GM10248 (cell line): Measurements from ENCODE around the gene FNDC5.

ENCODE experiments used
- CTCF ChIA-PET: fragments of 300-600 bp; sonication (Branson Sonifier 250); formaldehyde crosslinking; extraction: SDS; loops from one replicate; lab custom pipeline; 2021; ENCODE audit warnings: antibody characterized with exemption; lab: Yijun Ruan, JAX
- POLR2A ChIA-PET: fragments of 350-650 bp; sonication (Branson Sonifier 250); formaldehyde crosslinking; extraction: SDS; loops from one replicate; lab custom pipeline; 2020; ENCODE audit warnings: antibody characterized with exemption; lab: Yijun Ruan, JAX
- DNase-seq: peaks from one replicate; pipeline ENCODE4 v3.0.0; 2012; ENCODE audit errors: extremely low spot score
- CTCF ChIP-seq: IDR thresholded peaks from 2 replicates; pipeline ENCODE4 v1.5.1; 2012; ENCODE audit warnings: mild to moderate bottlenecking, low read depth; ENCODE audit errors: extremely low read depth, missing control alignments, control extremely low read depth

Gene FNDC5

GRCh38 chr1:32901823-32902534 lies 31.3 kb upstream of the FNDC5 start:
- CTCF ChIA-PET = no interaction called here
- no peak for TF ChIP-seq CTCF
- POLR2A ChIA-PET = no interaction called here
- no peak for DNase-seq

GRCh38 chr1:32900956-32901822 lies 30.5 kb upstream of the FNDC5 start, which contains the start of gene TMEM54:
Gene TMEM54 (minus strand): TSS chr1:32901389. CDS start chr1:32901238, 151 bp downstream.
- ChIA-PET CTCF (interaction anchor here (1.0 kb wide), 1 partner anchor 122 kb away, joined by 3 read pairs; no protein-coding TSS in a partner anchor), POLR2A (no interaction called here)
- peak; percentile 10 for TF ChIP-seq CTCF
- DNase-seq = peak; percentile 62

GRCh38 chr1:32900371-32900955 lies 29.8 kb upstream of the FNDC5 start:
- ChIA-PET POLR2A (no interaction called here), CTCF (interaction anchor here (1.0 to 2.5 kb wide), 3 partner anchors 14 to 122 kb away, joined by 3 to 10 read pairs (median 3); partner anchors contain the start of gene HPCA)
- no peak for DNase-seq
- TF ChIP-seq CTCF = no peak

GRCh38 chr1:32899586-32900296 lies 29.0 kb upstream of the FNDC5 start:
- CTCF ChIA-PET = interaction anchor here (1.0 to 2.5 kb wide), 6 partner anchors 13 to 123 kb away, joined by 3 to 10 read pairs (median 3); partner anchors contain the start of gene HPCA
- POLR2A ChIA-PET = no interaction called here
- TF ChIP-seq CTCF = no peak
- no peak for DNase-seq

- CTCF ChIA-PET = interaction anchor here (0.8 to 2.9 kb wide), 9 partner anchors 12 to 187 kb away, joined by 3 to 20 read pairs (median 3); partner anchors contain the start of gene HPCA
- DNase-seq = no peak
- POLR2A ChIA-PET = no interaction called here
- TF ChIP-seq CTCF = no peak
Observed at GRCh38 chr1:32898958-32899357, 28.2 kb upstream of the FNDC5 start.

GRCh38 chr1:32898056-32898455 lies 27.3 kb upstream of the FNDC5 start:
- ChIA-PET POLR2A (no interaction called here), CTCF (interaction anchor here (0.7 to 2.9 kb wide), 7 partner anchors 11 to 378 kb away, joined by 3 to 20 read pairs (median 4); partner anchors contain the start of gene HPCA)
- TF ChIP-seq CTCF = no peak
- no peak for DNase-seq
